ENCODE measurements around the gene HPN.

The HPN gene

GRCh38 chr19:34999498-35000337 is 41.8 kb upstream of the HPN start, which contains the start of gene GRAMD1A:
TSS of gene GRAMD1A (plus strand) at chr19:35000323. CDS start at chr19:35000479, 156 bp downstream.
- H3K36me3 ChIP-seq (ENCODE audit: low read length) = no peaks in the 10 kb centered on the region
- no peaks in the 10 kb centered on the region for H3K27me3 ChIP-seq (ENCODE audit: low read length)
- H3K79me2 ChIP-seq (ENCODE audit: insufficient read depth, low read length) = peaks cover 39% of the 10 kb centered on the region
- H3F3A ChIP-seq (ENCODE audit: insufficient read depth) = peaks cover 3% of the 10 kb centered on the region; the same call in 1 of the 2 replicates
- H4K20me1 ChIP-seq (ENCODE audit: low read depth, low read length) = peaks cover 3% of the 10 kb centered on the region; the same call in 1 of the 2 replicates
- no peak for TF ChIP-seq CTCF (IDR thresholded peaks at IDR 0.05; ENCODE audit: insufficient read depth, low read length, poor library complexity, severe bottlenecking)
- no peak for TF ChIP-seq EZH2phosphoT487 (conservative IDR thresholded peaks at IDR 0.05; ENCODE audit: low read length)
- no peaks in the 10 kb centered on the region for H3K9me2 ChIP-seq (replicated peaks; ENCODE audit: insufficient read depth, low read length)
- H3K27ac ChIP-seq (ENCODE audit: low read depth, low read length) = peak within 1 kb of the TSS; percentile 83
- H3K9ac ChIP-seq (ENCODE audit: low read length) = peak within 1 kb of the TSS; percentile 92
- H3K9me3 ChIP-seq (ENCODE audit: insufficient read depth, low read length) = no peaks in the 10 kb centered on the region
- H3K4me2 ChIP-seq (ENCODE audit: low read depth, low read length, poor library complexity, severe bottlenecking) = peak within 1 kb of the TSS; percentile 87
- H2AFZ ChIP-seq (ENCODE audit: low read depth, low read length, severe bottlenecking) = peak within 1 kb of the TSS; percentile 93
- H3K4me3 ChIP-seq (ENCODE audit: insufficient read depth, low read length, poor library complexity, severe bottlenecking) = peak within 1 kb of the TSS; percentile 60

GRCh38 chr19:35000338-35000646 is 41.2 kb upstream of the HPN start:
- Histone ChIP-seq H2AFZ (ENCODE audit: low read depth, low read length, severe bottlenecking) (no peak overlapping the region), H3K4me2 (ENCODE audit: low read depth, low read length, poor library complexity, severe bottlenecking) (peak overlapping the region; percentile 87), H3K9ac (ENCODE audit: low read length) (peak overlapping the region; percentile 92), H3K36me3 (ENCODE audit: low read length) (no peaks in the 10 kb centered on the region), H3K9me2 (replicated peaks; ENCODE audit: insufficient read depth, low read length) (no peaks in the 10 kb centered on the region), H4K20me1 (ENCODE audit: low read depth, low read length) (peaks cover 3% of the 10 kb centered on the region; the same call in 1 of the 2 replicates), H3K79me2 (ENCODE audit: insufficient read depth, low read length) (peaks cover 41% of the 10 kb centered on the region), H3K4me3 (ENCODE audit: insufficient read depth, low read length, poor library complexity, severe bottlenecking) (peak overlapping the region; percentile 60), H3F3A (ENCODE audit: insufficient read depth) (peaks cover 3% of the 10 kb centered on the region; the same call in 1 of the 2 replicates), H3K27me3 (ENCODE audit: low read length) (no peaks in the 10 kb centered on the region), H3K9me3 (ENCODE audit: insufficient read depth, low read length) (no peaks in the 10 kb centered on the region), H3K27ac (ENCODE audit: low read depth, low read length) (peak overlapping the region; percentile 83)
- TF ChIP-seq CTCF (IDR thresholded peaks at IDR 0.05; ENCODE audit: insufficient read depth, low read length, poor library complexity, severe bottlenecking) = no peak
- TF ChIP-seq EZH2phosphoT487 (conservative IDR thresholded peaks at IDR 0.05; ENCODE audit: low read length) = no peak

- no peak for TF ChIP-seq EZH2phosphoT487 (conservative IDR thresholded peaks at IDR 0.05; ENCODE audit: low read length)
- TF ChIP-seq CTCF (IDR thresholded peaks at IDR 0.05; ENCODE audit: insufficient read depth, low read length, poor library complexity, severe bottlenecking) = no peak
- H3K9ac ChIP-seq (ENCODE audit: low read length) = peak overlapping the region; percentile 92
- peaks cover 3% of the 10 kb centered on the region; the same call in 1 of the 2 replicates for H3F3A ChIP-seq (ENCODE audit: insufficient read depth)
- peaks cover 3% of the 10 kb centered on the region; the same call in 1 of the 2 replicates for H4K20me1 ChIP-seq (ENCODE audit: low read depth, low read length)
- H3K27me3 ChIP-seq (ENCODE audit: low read length) = no peaks in the 10 kb centered on the region
- H3K36me3 ChIP-seq (ENCODE audit: low read length) = no peaks in the 10 kb centered on the region
- H3K79me2 ChIP-seq (ENCODE audit: insufficient read depth, low read length) = peaks cover 47% of the 10 kb centered on the region
- H3K9me2 ChIP-seq (replicated peaks; ENCODE audit: insufficient read depth, low read length) = no peaks in the 10 kb centered on the region
- H3K9me3 ChIP-seq (ENCODE audit: insufficient read depth, low read length) = no peaks in the 10 kb centered on the region
- H2AFZ ChIP-seq (ENCODE audit: low read depth, low read length, severe bottlenecking) = peak overlapping the region; percentile 45
- peak overlapping the region; percentile 87 for H3K4me2 ChIP-seq (ENCODE audit: low read depth, low read length, poor library complexity, severe bottlenecking)
- peak overlapping the region; percentile 60 for H3K4me3 ChIP-seq (ENCODE audit: insufficient read depth, low read length, poor library complexity, severe bottlenecking)
- peak overlapping the region; percentile 83 for H3K27ac ChIP-seq (ENCODE audit: low read depth, low read length)
Observed at GRCh38 chr19:35000647-35001501, 40.6 kb upstream of the HPN start.

Data from SU-DHL-6 (cell line).